HL-60/S4 treated with retinoic acid at 250 ng/mL for 4 days and 3 days (cell line): Measurements from ENCODE around the gene COL6A2.

Experiments
- in situ Hi-C: fragments of 300-500 bp; cut with MboI; formaldehyde crosslinking; loops from 2 replicates; pipeline ENCODE4 v1.7.0; 2022; ENCODE audit warnings: low sequenced_read_pairs

Gene COL6A2

GRCh38 chr21:46111857-46112724 lies 14.2 kb downstream of the COL6A2 start:
- in situ Hi-C loops: no loop called here

- in situ Hi-C loops: no loop called here
These were observed 14.9 kb downstream of the COL6A2 start for GRCh38 chr21:46112725-46113215.

DNA sequence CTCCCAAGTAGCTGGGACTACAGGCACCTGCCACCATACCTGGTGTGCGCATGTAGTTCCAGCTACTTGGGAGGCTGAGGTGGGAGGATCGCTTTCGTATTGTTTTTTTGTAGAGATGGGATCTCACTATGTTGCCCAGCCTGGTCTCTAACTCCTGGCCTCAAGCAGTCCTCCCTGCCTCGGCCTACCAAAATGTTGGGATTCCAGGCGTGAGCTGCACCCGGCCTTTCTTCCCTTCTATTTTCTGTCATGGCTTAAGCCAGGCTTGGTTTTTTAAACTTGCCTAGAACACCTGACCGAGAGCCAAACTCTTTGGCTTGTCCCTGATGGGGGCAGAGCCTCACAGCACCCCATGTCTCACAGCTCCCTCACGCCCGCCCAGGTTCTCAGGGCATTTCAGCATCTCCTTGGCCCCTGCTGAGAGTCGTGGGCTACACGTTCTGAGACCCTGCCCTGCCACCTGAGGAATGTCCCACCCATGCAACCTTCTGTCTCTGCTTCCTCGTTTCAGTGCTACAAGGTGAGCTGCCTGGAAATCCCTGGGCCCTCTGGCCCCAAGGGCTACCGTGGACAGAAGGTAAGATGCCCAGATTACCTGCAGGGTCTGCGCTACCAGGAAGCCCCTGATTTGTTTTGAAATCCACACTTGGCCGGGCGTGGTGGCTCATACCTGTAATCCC lies 15.7 kb downstream of the COL6A2 start:
- in situ Hi-C loops: no loop called here

DNA sequence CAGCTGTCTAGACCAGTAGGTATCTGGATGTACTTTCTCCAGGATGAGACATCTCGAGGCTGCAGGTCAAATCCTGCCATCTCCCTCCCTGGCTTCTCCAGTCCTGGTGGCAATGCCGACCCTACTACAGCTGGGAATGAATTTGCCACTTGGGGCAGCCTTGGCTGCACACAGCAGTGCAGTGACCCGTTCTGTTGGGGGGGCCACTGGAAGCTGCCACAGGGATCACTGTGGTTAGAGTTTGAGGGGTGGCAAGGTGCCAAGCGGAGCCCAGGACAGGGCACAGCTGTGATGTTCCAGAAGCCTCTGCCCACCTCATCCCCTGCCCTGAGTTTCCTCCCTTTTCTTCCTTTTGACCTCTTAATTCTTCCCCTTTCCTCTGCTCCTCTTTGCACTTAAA lies 17.1 kb downstream of the COL6A2 start:
- in situ Hi-C loops: no loop called here

GRCh38 chr21:46115441-46116188 lies 17.7 kb downstream of the COL6A2 start:
- in situ Hi-C loops: no loop called here

GRCh38 chr21:46116189-46116775 lies 18.4 kb downstream of the COL6A2 start:
- in situ Hi-C loops: no loop called here

GRCh38 chr21:46116776-46117585 lies 19.1 kb downstream of the COL6A2 start:
- in situ Hi-C loops: no loop called here

DNA sequence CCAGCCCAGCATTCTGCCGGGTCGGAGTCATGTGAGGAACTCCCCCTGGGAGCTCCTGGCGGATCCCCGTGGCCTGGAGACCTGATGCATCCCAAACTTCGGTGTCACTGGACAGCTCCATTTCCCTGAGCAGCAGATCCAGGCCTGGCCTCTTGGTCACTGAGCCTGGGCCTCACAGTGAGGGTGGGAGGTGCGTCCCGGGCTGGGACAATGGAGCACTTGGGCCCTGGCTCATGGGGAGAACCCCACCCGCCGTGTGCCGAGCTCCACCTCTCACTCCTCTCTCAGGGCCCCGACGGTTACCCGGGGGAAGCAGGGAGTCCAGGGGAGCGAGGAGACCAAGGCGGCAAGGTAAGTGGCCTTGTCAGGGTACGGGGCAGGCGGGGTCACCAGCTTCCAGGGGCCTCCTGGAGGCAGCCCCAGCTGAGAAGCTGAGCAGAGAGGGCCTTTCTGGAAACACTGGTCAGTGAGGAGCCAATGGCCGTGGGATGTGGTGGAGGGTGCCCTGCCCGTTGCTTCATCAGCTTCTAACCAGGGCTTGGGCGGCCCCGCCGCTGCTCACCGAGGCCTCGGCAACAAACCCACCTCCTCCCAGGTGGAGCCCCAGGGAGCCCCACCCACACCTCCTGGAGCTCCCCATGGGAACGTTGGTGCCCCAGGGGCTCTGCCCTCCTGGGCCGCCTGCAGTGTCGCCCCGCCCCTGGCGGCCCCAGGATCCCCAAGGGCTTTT lies 19.8 kb downstream of the COL6A2 start:
- in situ Hi-C loops: no loop called here

DNA sequence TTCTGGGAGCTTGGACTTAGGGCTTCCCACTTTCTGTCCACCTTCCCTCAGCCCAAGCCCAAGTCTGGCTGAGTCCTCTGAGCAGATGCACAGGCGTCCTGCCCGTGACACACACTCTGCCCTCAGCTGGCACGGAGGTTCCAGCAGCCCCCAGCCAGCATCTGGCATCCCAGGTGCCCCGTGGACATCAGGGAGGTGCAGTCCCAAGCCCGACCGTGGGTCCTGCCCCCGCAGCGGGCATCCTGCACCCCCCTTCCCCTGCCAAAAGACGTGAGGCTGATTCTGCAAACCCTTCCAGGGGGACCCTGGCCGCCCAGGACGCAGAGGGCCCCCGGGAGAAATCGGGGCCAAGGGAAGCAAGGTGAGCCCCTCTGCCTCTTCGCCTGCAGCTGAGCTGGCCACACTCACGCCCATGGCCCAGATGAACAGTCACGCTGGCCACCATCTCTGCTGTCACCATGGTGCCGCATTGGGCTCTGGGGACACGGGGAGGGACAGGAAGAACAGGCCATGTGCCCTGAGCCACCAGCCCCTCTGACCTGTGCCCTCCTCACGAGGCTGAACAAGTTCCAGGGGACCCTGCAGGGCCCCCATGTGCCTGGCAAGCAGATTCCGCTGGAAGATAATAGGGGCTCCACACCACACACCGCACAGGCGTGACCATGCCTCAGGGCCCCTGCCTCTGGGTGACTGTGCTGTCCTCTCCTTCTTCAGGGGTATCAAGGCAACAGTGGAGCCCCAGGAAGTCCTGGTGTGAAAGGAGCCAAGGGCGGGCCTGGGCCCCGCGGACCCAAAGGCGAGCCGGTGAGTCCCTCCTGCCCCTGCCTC lies 20.6 kb downstream of the COL6A2 start:
- in situ Hi-C loops: no loop called here

DNA sequence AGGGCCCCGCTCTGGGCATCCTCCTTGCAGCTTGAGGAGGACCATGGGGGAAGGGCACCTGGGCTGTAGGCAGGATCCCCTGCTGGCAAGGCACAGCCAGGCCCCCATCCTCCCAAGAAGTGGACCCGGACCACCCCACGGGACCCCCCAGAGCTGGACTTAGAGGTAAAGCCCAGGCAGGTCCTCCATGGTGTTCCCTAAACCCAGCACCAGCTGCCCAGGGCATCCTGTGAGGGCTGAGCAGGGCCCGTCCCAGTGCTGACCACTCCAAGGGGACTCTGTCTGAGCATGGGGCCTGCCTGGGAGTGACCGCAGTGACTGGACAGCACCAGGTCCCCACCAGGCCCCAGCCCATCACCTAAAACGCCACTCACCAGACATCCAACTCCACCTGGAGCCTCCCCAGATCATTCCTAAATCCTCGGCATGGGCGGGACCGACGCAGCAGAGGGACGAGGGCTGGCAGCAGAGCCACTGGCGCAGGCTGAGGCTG lies 21.3 kb downstream of the COL6A2 start:
- in situ Hi-C loops: no loop called here

DNA sequence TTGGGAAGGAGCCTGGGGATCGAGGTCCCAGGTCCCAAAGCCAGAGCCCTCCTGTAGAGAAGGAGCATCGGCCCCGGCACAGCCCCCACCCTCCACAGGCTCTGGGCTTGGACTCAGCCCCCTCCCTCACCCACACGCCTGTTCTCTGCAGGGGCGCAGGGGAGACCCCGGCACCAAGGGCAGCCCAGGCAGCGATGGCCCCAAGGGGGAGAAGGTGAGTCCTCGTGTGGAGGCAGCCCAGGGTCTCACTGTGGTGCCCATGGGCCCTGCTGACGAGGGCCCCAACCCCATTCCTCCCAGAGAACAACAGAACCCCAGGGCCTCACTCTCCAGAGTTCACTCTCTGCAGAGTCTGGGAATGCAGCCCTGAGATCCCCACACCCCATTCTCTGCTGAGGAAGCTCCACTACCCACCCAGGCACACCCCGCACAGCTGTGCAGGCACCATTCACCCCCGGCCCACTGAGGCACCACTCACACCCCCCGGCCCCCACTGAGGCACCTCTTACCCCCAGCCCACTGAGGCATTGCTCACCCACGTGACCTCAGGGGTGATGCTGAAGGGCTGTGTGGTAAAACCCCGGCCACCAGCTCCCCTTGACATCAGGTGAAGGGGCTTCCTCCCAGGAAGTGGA lies 21.8 kb downstream of the COL6A2 start:
- in situ Hi-C loops: no loop called here

GRCh38 chr21:46120301-46121285 lies 22.7 kb downstream of the COL6A2 start:
- in situ Hi-C loops: no loop called here

DNA sequence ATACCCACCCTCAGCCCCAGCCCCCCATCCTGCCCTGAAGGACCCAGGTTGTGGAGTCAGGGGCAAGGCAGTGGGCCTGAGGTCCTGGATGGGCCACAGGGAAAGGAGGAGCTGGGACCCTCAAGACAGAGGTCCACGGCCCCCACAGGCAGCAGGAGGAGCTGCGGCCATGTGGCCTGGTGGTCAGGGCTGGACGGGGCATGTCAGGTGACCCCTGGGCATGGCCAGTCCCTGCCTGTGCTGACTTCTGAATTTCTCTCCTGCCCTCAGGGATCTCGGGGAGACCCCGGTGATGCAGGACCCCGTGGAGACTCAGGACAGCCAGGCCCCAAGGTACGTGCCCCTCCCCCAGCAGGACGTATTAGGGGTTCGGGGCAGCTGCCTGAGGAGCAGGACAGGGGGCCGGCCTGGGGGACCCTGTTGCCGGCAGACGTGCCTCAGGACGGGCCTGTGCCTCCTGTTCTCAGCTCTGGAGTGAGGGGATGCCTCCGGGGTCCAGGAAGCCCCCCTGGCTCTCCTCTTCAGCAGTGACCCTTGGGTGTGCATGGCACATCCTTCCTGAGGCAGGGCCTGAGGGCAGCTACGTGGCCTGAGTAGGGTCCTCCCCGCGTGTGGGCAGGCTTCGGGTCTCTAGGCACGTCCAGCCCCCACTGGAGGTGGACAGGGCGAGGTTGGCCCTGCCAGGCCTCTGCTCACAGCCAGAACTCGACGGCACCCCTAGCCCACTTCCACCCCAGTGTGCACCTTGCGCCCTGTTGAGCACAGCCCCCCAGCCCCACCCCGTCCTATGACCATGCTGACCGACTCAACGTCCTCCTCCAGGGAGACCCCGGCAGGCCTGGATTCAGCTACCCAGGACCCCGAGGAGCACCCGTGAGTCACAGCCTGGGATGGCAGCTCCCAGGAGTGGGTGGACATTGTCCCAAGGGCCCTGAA lies 23.6 kb downstream of the COL6A2 start:
- in situ Hi-C loops: no loop called here

DNA sequence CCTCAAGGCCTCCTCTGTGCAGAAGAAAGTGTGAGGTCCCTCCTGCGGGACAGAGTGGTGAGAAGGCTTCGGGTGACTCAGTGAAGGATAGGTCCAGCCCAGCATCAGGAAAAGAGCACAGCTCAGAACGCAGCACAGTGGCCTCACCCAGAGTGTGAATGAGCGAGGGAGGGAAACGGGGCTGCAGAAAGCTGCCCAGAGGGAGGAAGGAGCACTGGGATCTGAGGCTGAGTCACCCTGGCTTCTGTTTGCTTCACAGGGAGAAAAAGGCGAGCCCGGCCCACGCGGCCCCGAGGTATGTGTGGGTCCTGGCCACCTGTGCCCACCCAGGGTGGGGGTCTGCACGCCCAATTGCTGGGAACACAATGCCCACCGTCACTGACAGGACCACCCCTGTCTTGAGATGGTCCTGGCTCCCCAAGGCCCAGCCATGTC lies 24.3 kb downstream of the COL6A2 start:
- in situ Hi-C loops: no loop called here

- in situ Hi-C loops: no loop called here
These were observed 25.1 kb downstream of the COL6A2 start for GRCh38 chr21:46122758-46123683.
